HG03558 (cell line): Measurements from ENCODE around the gene NFKB2.

Experiments
- ATAC-seq: cut with Tn5 transposase; IDR thresholded peaks from one replicate; pipeline ENCODE4 v1.9.1; 2021; ENCODE audit warnings: moderate number of reproducible peaks; ENCODE audit not compliant: unreplicated experiment; ENCODE audit errors: extremely low read depth

The NFKB2 gene

GRCh38 chr10:102407425-102408130 lies 12.1 kb downstream of the NFKB2 start:
- ATAC-seq: no peak

DNA sequence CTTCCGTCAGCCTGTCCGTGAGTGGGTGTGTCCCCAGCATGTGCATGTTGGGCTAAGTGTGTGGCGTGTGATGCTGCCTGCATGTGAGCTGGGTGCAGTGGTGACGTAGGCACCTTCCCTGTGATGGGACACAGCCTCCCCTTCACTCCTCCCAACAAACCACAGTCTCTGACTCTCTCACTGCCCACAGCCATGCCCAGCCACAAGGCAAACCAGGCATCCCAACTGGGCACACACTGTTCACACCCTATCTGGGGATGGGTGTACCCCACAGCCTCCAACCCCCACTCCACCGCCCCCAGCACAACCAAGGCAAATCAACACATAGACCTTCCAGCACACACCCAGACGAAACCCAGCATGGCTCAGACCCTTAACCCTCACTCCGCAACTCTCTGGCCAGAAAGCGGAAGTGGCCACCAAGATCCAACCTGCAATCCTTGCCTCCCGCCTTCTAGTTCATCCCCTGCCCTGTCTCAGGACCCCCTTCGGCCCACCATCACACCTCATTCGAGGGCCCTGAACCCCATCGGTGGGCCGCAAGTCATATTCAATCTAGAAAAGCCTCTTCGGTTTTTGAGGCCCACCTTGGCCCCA lies 12.7 kb downstream of the NFKB2 start:
- ATAC-seq: no peak

DNA sequence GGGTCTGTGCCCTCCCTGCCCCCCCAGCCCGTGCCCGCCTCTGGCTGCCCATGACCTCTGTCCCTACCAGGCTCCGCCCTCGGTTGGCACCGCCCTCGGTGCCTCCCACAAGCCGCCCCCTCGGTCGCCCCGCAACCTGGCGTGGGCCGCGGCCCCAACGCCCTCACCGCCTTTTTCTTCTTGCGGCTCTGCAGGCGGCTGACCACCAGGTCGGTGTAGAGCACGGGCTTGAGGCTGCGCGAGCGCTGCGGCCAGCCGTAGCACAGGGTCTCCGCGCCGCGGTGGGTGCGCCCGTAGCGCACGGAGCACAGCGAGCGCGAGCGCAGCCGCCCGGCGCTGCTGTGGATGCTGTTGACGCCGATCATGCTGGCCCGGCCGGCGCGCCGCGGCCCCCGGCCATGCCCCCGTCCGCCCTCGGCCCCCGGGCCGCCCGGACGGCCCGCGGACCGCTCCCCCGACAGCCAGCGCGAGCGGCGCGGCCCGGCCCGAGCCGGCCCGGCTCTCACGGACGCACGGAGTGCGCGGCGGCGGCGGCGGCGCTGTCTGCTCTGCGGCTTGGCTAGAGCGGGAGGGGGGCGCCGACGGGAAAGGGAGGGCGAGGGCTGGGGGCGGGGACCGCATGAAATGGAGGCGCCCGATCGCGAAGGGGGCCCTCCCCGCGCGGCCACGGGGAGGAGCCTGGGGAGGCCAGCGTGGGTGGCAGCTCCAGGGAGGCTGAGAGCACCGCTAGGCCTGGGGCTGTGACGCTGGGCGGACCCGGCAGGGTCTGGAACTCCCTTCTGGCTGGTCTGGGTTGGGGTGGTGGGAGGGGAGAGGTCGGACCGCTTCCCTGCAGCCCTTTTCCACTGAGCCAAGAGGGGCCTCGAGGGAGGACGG lies 13.5 kb downstream of the NFKB2 start:
- no peak for ATAC-seq

DNA sequence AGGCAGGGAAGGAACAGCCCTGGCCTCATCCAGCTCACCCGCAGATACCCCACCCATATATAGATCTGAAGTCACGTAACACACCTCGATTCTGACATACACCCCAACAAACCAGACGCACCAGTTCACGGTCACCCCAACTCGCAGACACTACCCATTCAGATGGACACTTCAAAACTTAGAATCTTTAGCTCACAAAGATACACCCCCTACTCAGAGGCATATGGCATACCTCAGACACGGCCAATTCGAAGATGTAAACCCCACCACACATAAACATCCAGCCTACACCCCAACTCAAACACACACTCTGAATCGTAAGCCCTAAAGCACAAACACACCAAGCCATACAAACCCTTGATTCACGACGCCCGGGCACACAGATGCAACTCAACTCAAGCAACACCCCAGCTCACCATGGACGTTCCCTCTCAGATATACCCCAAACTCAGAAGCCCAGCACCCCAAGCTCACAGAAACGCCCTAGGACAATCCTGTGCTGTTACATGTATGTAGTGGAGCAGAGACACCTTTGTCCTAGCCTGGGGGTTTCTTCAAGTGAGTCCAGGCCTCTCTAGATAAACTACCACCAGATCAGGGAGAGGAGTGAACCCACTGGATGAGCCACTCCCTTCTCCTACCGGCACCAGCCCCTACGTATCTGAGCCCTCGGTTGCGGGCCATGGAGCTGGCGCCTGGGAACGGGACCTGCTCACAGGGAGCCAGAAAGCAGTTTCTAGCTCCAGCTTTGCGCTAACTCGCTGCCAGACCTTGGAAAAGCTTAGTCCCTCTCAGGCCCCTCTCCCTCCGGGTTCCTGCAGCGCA lies 14.3 kb downstream of the NFKB2 start:
- no peak for ATAC-seq

- no peak for ATAC-seq
These were observed 15.0 kb downstream of the NFKB2 start for GRCh38 chr10:102410429-102411073.

- no peak for ATAC-seq
These were observed 16.1 kb downstream of the NFKB2 start for GRCh38 chr10:102411341-102412255.

- ATAC-seq: no peak
These were observed 16.8 kb downstream of the NFKB2 start for GRCh38 chr10:102412293-102412692.

GRCh38 chr10:102413053-102413705 lies 17.7 kb downstream of the NFKB2 start:
- no peak for ATAC-seq

DNA sequence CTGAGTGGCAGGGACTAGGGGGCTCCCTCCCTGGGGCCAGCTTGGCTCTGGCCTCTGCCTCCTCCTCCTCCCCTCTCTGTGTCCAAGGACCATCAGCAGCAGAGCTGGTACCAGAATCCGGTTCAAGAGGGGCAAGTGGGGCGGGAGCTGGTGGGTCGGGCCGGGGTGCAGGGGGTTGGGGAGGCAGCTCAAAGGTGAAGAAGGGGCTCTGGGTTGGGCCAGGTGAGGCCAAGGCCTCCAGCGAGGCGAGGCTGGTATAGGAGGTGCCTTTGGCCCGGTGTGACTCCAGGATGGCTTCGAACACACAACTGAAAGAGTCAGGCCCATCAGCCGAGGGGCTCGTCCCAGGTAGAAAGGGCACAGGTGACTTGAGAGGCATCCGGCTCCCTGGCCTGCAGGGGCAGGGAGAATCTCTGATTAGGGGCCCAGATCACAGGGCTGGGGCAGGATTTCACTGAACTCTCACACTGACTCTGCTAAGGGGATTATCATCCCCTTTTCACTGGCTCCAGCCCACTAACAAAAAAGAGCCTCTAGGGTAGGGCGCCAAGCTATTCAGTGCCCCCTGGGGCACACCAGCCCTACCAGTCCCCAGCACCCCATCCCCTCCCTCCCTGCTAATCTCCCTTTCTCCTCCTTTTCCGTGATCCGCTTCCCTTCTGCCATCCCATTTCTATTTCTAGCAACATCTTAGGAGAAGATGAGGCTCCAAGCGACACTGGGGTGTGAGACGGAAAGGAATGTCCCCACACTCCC lies 18.5 kb downstream of the NFKB2 start:
- ATAC-seq: no peak

DNA sequence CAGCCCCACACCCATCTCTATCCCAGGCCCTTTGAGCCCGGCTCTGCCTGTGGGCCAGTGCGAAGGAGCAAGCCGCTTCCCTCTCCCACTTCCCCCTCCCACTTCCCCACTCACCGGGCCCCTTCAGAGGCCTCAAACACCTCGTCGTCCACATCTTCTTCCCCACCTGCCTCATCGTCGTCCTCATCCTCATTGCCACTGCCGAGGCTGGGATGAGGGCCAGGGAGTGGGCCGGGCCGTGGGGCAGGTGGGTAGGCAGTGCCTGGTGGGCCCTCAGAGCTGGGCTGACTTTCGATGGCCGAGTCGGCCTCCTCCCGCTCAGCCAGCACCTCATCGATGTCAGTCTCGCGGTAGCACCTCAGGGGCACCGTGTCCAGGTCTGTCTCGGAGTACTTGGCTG lies 19.2 kb downstream of the NFKB2 start:
- no peak for ATAC-seq

- no peak for ATAC-seq
These were observed 20.8 kb downstream of the NFKB2 start for GRCh38 chr10:102416283-102416682.

- ATAC-seq: no peak
These were observed 21.2 kb downstream of the NFKB2 start for GRCh38 chr10:102416695-102417094.

DNA sequence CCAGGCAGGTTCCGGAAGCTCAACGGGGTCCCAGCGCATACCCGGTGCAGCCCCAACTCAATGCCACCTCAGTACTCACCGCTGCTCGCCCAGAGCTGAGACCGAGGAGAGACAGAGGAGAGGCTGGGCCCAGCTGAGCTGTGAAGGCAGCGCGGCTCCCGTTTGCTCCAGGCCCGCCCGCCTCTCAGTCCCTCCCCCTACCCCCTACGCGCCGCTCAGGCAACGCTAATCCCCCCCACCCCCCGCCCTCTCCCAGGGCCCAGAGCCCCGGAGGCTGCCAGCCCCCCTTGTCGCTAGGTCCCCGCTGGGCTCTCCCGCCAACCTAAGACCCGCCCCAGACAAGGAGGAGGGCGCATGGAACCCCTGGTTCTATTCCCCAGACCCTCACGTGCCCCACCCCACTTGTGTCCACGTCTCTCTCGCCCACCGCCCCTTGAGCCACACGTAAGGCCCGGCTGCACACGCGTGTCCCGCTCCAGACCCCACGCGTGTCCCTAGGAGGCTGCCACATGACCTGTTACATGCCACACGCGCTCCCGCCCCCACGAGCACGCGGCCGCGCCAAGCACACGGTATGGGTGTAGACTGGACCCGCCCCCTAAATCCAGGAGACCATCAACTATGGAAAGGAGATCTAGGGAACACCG lies 23.2 kb downstream of the NFKB2 start, which contains the start of gene PSD:
Gene PSD (minus strand): TSS at position 164 of the 647 bp plus-strand sequence. CDS start 1,747 bp downstream, outside the sequence.
- ATAC-seq: no peak

GRCh38 chr10:102419269-102420180 lies 24.0 kb downstream of the NFKB2 start:
- ATAC-seq: no peak

DNA sequence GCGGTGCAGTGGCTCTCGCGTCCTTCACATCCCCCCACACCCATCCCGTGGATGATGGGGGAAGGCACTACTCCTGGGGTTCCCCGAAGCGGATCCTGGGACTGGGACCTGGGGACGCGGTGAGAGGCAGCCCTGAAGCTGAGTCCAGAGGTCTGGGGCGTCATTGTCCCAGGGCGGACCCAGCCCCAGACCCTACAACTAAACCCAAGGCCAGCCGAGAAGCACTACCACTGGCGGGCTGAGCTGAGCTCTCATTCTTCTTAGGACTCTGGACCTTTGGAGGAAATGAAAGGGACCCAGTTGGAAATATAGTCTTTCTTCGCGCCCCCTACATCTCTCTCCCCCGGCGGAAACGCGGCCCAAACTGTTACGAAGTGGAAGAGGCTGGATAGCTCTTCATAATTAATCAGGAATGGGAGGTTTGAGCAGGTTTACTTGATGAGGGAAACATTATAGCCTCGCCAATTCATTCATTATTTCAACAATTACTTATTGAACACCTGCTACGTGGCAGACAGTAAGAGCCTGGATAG lies 24.7 kb downstream of the NFKB2 start:
- no peak for ATAC-seq
